ENCODE data around the gene HRH1.

The HRH1 gene

DNA sequence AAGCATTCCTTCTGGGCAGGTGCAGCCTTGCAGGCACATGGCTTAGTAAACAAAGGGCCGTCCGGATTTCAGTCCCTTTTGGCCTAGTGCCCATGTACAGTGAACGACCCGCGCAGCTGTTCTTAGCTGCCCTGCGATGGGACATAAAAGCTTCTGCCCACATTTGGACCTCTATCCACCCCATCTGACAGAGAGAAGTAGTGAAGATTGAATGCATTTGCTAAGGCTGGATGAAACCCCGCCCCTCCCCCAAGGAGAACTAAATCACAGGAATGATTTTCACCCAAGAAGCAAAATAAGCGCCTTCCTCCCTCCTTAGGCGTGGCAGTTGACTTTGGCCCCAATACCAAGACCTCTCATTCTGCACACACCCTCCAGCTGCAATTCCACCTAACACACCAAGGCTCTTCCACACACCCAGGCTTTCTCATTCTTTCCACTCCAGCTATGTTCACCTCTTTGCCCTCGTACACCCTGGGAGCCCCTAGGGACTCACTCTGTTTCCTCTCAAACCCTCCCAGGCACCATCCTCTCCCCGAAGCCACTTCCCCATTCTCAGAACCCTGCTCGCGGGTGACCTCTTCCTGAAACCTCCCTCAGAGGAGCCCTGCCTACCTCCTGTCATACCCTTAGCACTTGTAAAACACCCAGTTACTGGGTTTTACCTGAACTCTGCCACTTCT lies 14.1 kb upstream of the HRH1 start:
- DNase-seq (ENCODE audit: insufficient read length, low spot score): no peak
- FAIRE-seq: peak; percentile 69
- no peak for TF ChIP-seq POLR2AphosphoS5 (IDR thresholded peaks at IDR 0.05; ENCODE audit: low read depth, low read length)
- TF ChIP-seq SPI1 (IDR thresholded peaks at IDR 0.05; ENCODE audit: low read depth, low read length): peak; percentile 85

DNA sequence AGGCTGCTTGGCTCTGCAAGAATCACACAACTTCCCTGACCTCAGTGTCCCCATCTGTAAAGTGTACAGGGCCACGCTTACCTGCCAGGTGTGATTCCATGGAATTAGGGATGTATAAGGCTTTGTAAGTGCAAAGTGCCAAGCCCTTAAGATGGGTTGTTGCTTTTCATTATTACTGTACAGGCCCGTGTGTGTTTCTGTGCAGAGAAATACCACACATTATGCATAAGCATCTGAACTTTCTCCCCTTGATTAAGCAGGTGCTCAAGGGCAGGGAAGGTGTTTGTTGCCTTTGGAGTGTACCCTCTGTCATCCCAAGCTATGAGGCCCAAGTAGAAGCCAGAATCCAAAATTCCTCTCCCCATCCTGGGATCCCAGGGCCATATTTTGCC lies 13.6 kb upstream of the HRH1 start:
- FAIRE-seq (no peak), DNase-seq (ENCODE audit: insufficient read length, low spot score) (no peak)
- TF ChIP-seq TAF1 (IDR thresholded peaks at IDR 0.05; ENCODE audit: low read depth, low read length): no peak
- no peak for TF ChIP-seq PAX5 (IDR thresholded peaks at IDR 0.05; ENCODE audit: insufficient read depth, low read length, severe bottlenecking)
- TF ChIP-seq POLR2AphosphoS5 (IDR thresholded peaks at IDR 0.05; ENCODE audit: low read depth, low read length): no peak
- TF ChIP-seq POLR2A (IDR thresholded peaks at IDR 0.05; ENCODE audit: low read depth, low read length): no peak
- no peak for TF ChIP-seq POU2F2 (IDR thresholded peaks at IDR 0.05; ENCODE audit: low read depth, low read length)
- no peak for TF ChIP-seq SPI1 (IDR thresholded peaks at IDR 0.05; ENCODE audit: low read depth, low read length)

DNA sequence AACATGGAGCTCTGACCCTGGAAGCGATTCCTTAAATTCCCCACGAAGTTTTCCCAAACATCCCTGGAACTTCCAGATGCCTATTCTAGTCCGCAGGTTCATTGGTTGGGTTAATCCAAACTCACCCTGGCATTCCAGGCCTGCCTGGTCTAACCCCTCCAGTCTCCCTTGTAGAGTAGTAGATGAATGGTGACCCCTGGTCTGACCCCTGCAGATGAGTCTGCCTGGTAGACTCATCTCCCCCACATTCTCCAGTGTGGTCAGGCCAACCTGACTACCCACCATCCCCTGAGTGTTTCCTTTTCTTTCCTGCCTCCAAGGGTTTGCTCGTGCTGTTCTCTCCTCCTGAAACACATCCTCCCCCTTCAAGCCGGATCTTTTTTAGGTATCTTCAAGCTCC lies 10.8 kb upstream of the HRH1 start:
- no peak for DNase-seq (ENCODE audit: insufficient read length, low spot score)
- FAIRE-seq: no peak
- no peak for TF ChIP-seq POU2F2 (IDR thresholded peaks at IDR 0.05; ENCODE audit: low read depth, low read length)
- TF ChIP-seq POLR2A (IDR thresholded peaks at IDR 0.05; ENCODE audit: low read depth, low read length): no peak
- no peak for TF ChIP-seq POLR2AphosphoS5 (IDR thresholded peaks at IDR 0.05; ENCODE audit: low read depth, low read length)
- TF ChIP-seq TAF1 (IDR thresholded peaks at IDR 0.05; ENCODE audit: low read depth, low read length): no peak
- no peak for TF ChIP-seq PAX5 (IDR thresholded peaks at IDR 0.05; ENCODE audit: insufficient read depth, low read length, severe bottlenecking)
- no peak for TF ChIP-seq SPI1 (IDR thresholded peaks at IDR 0.05; ENCODE audit: low read depth, low read length)

GRCh38 chr3:11144996-11145395 lies 9.3 kb upstream of the HRH1 start:
- FAIRE-seq: no peak
- TF ChIP-seq POLR2AphosphoS5 (IDR thresholded peaks at IDR 0.05; ENCODE audit: low read depth, low read length) (no peak), POLR2A (IDR thresholded peaks at IDR 0.05; ENCODE audit: low read depth, low read length) (no peak), POU2F2 (IDR thresholded peaks at IDR 0.05; ENCODE audit: low read depth, low read length) (no peak), SPI1 (IDR thresholded peaks at IDR 0.05; ENCODE audit: low read depth, low read length) (no peak), TAF1 (IDR thresholded peaks at IDR 0.05; ENCODE audit: low read depth, low read length) (no peak)
- DNase-seq (ENCODE audit: insufficient read length, low spot score): no peak

DNA sequence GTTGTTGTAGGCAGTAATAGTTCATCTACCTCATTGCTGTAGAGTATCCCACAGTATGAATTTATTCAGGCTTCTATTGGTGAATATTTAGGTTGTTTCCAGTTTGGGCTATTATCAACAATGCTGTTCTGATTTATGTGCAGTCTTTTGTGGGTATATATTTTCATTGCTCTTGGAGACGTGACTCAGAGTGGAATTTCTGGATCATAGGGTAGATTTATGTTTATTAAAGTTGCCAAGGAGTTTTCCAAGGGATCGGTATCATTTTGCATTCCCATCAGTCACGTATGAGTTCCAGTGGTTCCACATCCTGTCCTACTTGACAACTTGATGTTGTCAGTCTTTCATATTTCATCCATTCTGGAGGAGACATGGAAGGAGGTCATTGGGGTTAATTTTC lies 8.4 kb upstream of the HRH1 start:
- FAIRE-seq (no peak), DNase-seq (ENCODE audit: insufficient read length, low spot score) (no peak)
- no peak for TF ChIP-seq SPI1 (IDR thresholded peaks at IDR 0.05; ENCODE audit: low read depth, low read length)
- no peak for TF ChIP-seq POLR2AphosphoS5 (IDR thresholded peaks at IDR 0.05; ENCODE audit: low read depth, low read length)
- TF ChIP-seq POLR2A (IDR thresholded peaks at IDR 0.05; ENCODE audit: low read depth, low read length): no peak
- TF ChIP-seq POU2F2 (IDR thresholded peaks at IDR 0.05; ENCODE audit: low read depth, low read length): no peak

DNA sequence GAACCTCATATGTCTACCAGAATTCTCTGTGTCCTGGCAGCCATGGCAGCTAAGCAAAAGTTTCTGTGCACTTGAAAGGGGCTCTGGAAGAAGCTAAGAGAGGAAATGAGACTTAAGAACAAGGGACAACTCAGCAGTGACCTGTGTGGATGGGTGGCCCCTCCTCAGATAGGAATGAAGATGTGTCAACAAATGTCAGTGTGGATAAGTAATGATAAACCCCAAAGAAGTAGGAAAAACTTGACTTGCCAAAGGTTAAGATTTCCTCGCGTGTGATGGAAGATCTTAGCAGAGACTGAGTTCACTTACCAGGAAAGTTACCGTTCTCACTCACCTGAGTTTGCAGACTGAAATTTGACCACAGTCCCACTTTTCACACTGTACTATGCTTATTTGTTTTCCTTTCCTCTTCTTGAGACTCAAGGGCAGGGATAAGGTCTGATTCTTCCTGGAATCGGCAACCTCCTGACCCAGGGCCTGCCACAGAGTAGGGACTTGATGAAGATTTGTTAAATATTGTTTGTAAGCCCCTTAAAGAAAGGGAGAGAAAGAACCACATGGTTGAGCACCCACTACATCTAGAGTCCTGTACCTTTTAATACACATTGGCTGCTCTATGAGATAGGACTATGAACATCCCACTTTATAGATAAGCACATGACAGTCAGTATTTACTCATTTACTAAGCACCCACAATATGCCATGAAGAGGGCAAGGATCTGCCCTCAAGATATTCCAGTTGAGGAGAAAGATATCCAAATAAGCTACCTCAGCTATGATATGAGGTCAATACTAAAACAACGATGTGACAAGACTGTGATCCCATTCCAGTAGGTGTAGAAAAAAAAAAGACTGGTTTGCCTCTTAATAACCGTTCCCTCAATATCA lies 7.3 kb upstream of the HRH1 start:
- no peak for TF ChIP-seq POU2F2 (IDR thresholded peaks at IDR 0.05; ENCODE audit: low read depth, low read length)
- TF ChIP-seq POLR2A (IDR thresholded peaks at IDR 0.05; ENCODE audit: low read depth, low read length): no peak
- TF ChIP-seq POLR2AphosphoS5 (IDR thresholded peaks at IDR 0.05; ENCODE audit: low read depth, low read length): no peak
- TF ChIP-seq SPI1 (IDR thresholded peaks at IDR 0.05; ENCODE audit: low read depth, low read length): no peak
- no peak for TF ChIP-seq TAF1 (IDR thresholded peaks at IDR 0.05; ENCODE audit: low read depth, low read length)
- TF ChIP-seq PAX5 (IDR thresholded peaks at IDR 0.05; ENCODE audit: insufficient read depth, low read length, severe bottlenecking): no peak
- FAIRE-seq: no peak

DNA sequence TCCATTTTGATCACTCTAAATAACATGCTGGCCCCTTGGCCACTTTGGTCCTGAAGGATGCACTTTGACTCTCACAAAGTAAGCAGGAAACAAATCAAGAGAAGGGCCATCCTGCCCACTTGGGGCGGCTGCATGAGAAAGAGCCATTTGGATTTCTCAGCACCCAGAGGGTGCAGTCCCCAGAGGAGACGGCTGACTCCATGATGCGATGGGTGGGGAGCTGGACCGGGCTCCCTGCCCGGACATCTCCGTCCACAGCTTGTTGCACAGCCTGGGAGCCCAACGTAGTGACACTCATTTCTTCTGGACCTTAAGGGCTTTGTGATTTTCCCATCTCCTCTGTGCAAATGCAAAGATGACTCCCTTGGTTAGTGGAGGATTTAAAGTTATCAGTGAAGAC lies 4.0 kb upstream of the HRH1 start:
- no peak for FAIRE-seq
- no peak for DNase-seq (ENCODE audit: insufficient read length, low spot score)
- no peak for TF ChIP-seq POLR2AphosphoS5 (IDR thresholded peaks at IDR 0.05; ENCODE audit: low read depth, low read length)
- TF ChIP-seq PAX5 (IDR thresholded peaks at IDR 0.05; ENCODE audit: insufficient read depth, low read length, severe bottlenecking): no peak
- TF ChIP-seq SPI1 (IDR thresholded peaks at IDR 0.05; ENCODE audit: low read depth, low read length): no peak
- TF ChIP-seq TAF1 (IDR thresholded peaks at IDR 0.05; ENCODE audit: low read depth, low read length): no peak
- TF ChIP-seq POLR2A (IDR thresholded peaks at IDR 0.05; ENCODE audit: low read depth, low read length): no peak
- TF ChIP-seq POU2F2 (IDR thresholded peaks at IDR 0.05; ENCODE audit: low read depth, low read length): no peak

More for the DNA sequence above, 7.3 kb upstream of the HRH1 start:
- DNase-seq (ENCODE audit: insufficient read length, low spot score): no peak

DNA sequence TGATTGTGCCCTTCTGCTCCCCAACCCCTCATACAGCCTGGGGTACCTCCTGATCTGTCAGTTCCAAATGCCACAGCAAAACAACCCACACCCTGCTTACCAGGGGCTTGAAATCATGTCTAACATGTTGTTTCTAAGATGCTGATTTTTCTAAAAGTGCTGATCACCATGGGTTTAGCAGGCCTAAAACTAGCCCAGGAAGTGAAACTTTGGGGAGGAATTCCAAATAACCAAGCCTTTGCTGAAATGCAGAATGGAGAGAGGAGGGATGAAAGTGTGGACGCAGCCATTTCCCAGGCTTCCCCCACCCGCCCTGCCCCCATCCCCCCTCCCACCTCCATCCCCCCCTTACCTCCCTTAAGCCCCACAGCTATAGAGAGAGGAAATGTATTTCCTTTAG lies 2.0 kb upstream of the HRH1 start:
- TF ChIP-seq TAF1 (IDR thresholded peaks at IDR 0.05; ENCODE audit: low read depth, low read length) (no peak), PAX5 (IDR thresholded peaks at IDR 0.05; ENCODE audit: insufficient read depth, low read length, severe bottlenecking) (no peak), POU2F2 (IDR thresholded peaks at IDR 0.05; ENCODE audit: low read depth, low read length) (no peak), POLR2A (IDR thresholded peaks at IDR 0.05; ENCODE audit: low read depth, low read length) (no peak), POLR2AphosphoS5 (IDR thresholded peaks at IDR 0.05; ENCODE audit: low read depth, low read length) (no peak), SPI1 (IDR thresholded peaks at IDR 0.05; ENCODE audit: low read depth, low read length) (no peak)
- FAIRE-seq: no peak
- no peak for DNase-seq (ENCODE audit: insufficient read length, low spot score)

DNA sequence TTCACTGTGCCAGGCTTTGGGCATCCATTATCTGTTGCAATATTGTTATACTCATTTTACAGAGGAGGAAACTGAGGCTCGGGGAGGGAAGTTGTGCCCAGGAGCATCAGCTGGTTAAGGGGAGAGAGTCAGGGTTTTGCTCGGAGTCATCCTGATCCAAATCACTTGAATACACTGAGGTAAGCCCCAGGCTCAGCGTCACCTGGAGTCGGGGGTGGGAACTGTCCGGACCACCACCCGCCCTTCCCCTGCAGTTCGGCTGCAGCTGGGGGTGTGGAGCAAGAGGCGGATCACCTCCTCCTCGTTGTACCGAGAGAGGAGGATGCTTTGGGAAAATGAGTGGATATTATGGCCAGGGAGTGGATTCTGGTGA lies 646 bp downstream of the HRH1 start:
- no peak for DNase-seq (ENCODE audit: insufficient read length, low spot score)
- TF ChIP-seq SPI1 (IDR thresholded peaks at IDR 0.05; ENCODE audit: low read depth, low read length) (no peak), PAX5 (IDR thresholded peaks at IDR 0.05; ENCODE audit: insufficient read depth, low read length, severe bottlenecking) (no peak), POU2F2 (IDR thresholded peaks at IDR 0.05; ENCODE audit: low read depth, low read length) (no peak), TAF1 (IDR thresholded peaks at IDR 0.05; ENCODE audit: low read depth, low read length) (no peak), POLR2A (IDR thresholded peaks at IDR 0.05; ENCODE audit: low read depth, low read length) (no peak), POLR2AphosphoS5 (IDR thresholded peaks at IDR 0.05; ENCODE audit: low read depth, low read length) (no peak)
- FAIRE-seq: no peak
